Vagina (tissue), 2 donors: ENCODE measurements around the gene ATG5. TPM values are rescaled to one million over a fixed set of nuclear protein-coding genes. Genes with fewer than 3 reads are reported as not detected.

Source experiments
- DNase-seq, 2 donors: peaks; one replicate each; pipeline ENCODE4 v3.0.0-alpha.2; 2017; ENCODE audit errors: extremely low spot score in 2 of 2
- H3K27ac ChIP-seq: fragments of 200-600 bp; sonication (generic); one replicate; pipeline ENCODE4 v1.5.1; 2019
- H3K27me3 ChIP-seq: fragments of 200-600 bp; sonication (generic); one replicate; pipeline ENCODE4 v1.5.1; 2019
- H3K36me3 ChIP-seq, 2 donors: fragments of 200-600 bp; sonication (generic); one replicate each; pipeline ENCODE4 v1.5.1; 2017 to 2019
- H3K4me1 ChIP-seq: fragments of 200-600 bp; sonication (generic); one replicate; pipeline ENCODE4 v1.5.1; 2019
- H3K4me3 ChIP-seq, 2 donors: fragments of 200-600 bp; sonication (generic); 1 replicate in 1 of 2; 2 replicates in 1 of 2; pipeline ENCODE4 v1.5.1; 2016 to 2019
- H3K9me3 ChIP-seq: fragments of 200-600 bp; sonication (generic); one replicate; pipeline ENCODE4 v1.5.1; 2019
- POLR2A ChIP-seq, 2 donors: fragments of 450-650 bp; IDR thresholded peaks; one replicate each; pipeline ENCODE4 v1.6.1; 2017; ENCODE audit warnings: antibody characterized with exemption in 2 of 2, mild to moderate bottlenecking in 2 of 2, moderate library complexity in 2 of 2
- POLR2AphosphoS5 ChIP-seq, 2 donors: sonication (generic); formaldehyde crosslinking; IDR thresholded peaks; one replicate each; pipeline ENCODE4 v1.9.0; 2017; ENCODE audit warnings: antibody characterized with exemption in 2 of 2, mild to moderate bottlenecking in 2 of 2, low read depth in 1 of 2; ENCODE audit not compliant: insufficient read depth in 1 of 2
- intact Hi-C: fragments of 100-400 bp; cut with DNase I; formaldehyde crosslinking; loops from one replicate; pipeline ENCODE4 v1.15.1; 2023
- total RNA-seq: library from RNA; depleted of rRNA; stranded (reverse); fragments of >200 nt; gene quantifications from one replicate; pipeline ENCODE4 v1.2.3, GENCODE V29; 2016
- TF ChIP-seq, protein P1 (sequence below), 3 experiments: fragments of 450-650 bp in 2 of 3; fragments of 200-600 bp in 1 of 3; sonication (generic) in 1 of 3; IDR thresholded peaks; one replicate each; pipeline ENCODE4 v1.5.1; 2017 to 2019; ENCODE audit warnings: antibody characterized with exemption in 3 of 3, mild to moderate bottlenecking in 2 of 3, moderate library complexity in 2 of 3

The ATG5 gene
- total RNA-seq, 1 donor from 2014 or later: 37.1 TPM

DNA sequence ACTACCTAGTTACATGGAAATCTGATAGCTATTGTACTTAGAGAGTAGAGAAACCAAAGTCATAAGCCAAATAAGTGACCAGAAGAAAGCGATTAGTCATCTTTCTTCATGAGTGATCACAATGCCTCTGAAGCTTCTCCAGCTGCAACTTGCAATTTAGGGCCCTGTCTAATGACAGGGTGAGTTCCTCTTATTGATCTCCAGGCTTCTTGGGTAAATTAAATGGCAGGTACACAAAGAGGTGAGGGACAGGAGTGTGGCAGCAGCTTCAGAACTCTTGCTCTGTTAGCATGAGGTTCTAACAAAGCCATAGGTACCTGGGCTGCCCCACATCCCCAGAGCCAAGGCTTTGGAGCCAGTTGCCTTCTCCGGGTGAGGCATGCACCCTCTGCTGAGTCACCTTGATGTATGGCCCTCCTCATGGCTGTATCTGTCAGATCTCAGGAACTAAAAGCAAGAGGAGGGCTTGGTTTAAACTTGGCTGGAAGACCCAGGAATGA, 178.7 kb downstream of the ATG5 start:
- Histone ChIP-seq H3K4me1 (no peaks in the 10 kb centered on the region), H3K36me3 (no peaks in the 10 kb centered on the region), H3K27me3 (no peaks in the 10 kb centered on the region), H3K4me3 (no peak overlapping the region), H3K27ac (no peak overlapping the region), H3K9me3 (no peaks in the 10 kb centered on the region)
- no peak for DNase-seq
- intact Hi-C loops: no loop called here
- TF ChIP-seq POLR2AphosphoS5 (IDR thresholded peaks at IDR 0.05; ENCODE audit: insufficient read depth in 1 of 2, low read depth in 1 of 2) (no peak), POLR2A (IDR thresholded peaks at IDR 0.05) (no peak)
- TF ChIP-seq, protein P1, sequence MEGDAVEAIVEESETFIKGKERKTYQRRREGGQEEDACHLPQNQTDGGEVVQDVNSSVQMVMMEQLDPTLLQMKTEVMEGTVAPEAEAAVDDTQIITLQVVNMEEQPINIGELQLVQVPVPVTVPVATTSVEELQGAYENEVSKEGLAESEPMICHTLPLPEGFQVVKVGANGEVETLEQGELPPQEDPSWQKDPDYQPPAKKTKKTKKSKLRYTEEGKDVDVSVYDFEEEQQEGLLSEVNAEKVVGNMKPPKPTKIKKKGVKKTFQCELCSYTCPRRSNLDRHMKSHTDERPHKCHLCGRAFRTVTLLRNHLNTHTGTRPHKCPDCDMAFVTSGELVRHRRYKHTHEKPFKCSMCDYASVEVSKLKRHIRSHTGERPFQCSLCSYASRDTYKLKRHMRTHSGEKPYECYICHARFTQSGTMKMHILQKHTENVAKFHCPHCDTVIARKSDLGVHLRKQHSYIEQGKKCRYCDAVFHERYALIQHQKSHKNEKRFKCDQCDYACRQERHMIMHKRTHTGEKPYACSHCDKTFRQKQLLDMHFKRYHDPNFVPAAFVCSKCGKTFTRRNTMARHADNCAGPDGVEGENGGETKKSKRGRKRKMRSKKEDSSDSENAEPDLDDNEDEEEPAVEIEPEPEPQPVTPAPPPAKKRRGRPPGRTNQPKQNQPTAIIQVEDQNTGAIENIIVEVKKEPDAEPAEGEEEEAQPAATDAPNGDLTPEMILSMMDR (IDR thresholded peaks at IDR 0.05): no peak

DNA sequence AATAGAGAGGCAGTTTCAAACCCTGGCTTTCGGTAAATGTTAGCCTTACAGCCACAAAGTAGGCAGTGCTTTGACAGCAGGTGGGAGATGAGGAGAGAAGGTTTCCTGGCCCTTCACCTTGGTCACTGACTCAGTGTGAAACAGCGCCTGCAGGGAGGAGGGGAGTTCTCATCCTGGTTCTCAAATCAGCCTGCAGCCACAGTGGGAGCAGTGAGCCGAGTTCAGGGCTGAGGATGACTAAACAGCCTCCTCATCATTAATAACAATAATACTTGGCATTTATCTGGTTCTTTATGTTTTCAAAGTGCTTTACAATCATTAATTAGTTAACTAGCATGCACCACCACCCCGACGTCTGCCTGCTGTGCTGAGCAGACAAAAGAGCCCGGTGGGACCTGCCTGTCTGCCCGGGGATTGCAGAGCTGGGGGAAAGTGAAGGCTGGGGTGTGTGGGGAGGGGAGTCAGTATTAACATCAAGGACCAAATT, 179.8 kb downstream of the ATG5 start:
- no peak for DNase-seq
- TF ChIP-seq POLR2A (IDR thresholded peaks at IDR 0.05): no peak
- TF ChIP-seq, protein P1 (IDR thresholded peaks at IDR 0.05): no peak
- no peak for TF ChIP-seq POLR2AphosphoS5 (IDR thresholded peaks at IDR 0.05; ENCODE audit: insufficient read depth in 1 of 2, low read depth in 1 of 2)
- H3K27ac ChIP-seq: no peak overlapping the region

DNA sequence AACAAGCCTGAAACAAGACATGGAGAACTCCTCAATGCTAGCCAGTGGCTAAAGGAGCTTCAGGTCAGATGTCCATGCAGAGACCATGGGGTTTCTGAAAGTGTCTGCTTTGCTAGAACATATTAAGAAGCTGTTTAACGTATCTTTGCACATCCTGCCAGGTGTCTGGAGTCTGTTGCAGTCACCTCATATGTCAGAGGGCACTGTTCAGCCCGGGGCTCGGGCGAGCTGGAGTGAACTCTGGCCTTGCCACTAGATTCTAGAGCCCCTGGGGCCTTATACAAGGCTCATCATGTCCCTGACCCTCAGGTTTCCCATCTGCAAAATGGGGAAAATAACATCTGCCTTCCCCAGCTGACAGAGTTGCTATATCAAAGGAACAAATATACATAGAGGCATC, 180.4 kb downstream of the ATG5 start:
- Histone ChIP-seq H3K27ac (no peak overlapping the region), H3K27me3 (no peaks in the 10 kb centered on the region), H3K9me3 (no peaks in the 10 kb centered on the region), H3K36me3 (no peaks in the 10 kb centered on the region), H3K4me1 (no peaks in the 10 kb centered on the region), H3K4me3 (no peak overlapping the region)
- intact Hi-C loops: no loop called here
- DNase-seq: no peak
- TF ChIP-seq POLR2AphosphoS5 (IDR thresholded peaks at IDR 0.05; ENCODE audit: insufficient read depth in 1 of 2, low read depth in 1 of 2) (no peak), POLR2A (IDR thresholded peaks at IDR 0.05) (no peak)
- TF ChIP-seq, protein P1 (IDR thresholded peaks at IDR 0.05): no peak

More for the DNA sequence above, 179.8 kb downstream of the ATG5 start:
- H3K27me3 ChIP-seq: no peaks in the 10 kb centered on the region
- no peak overlapping the region for H3K4me3 ChIP-seq
- no peaks in the 10 kb centered on the region for H3K9me3 ChIP-seq
- H3K36me3 ChIP-seq: no peaks in the 10 kb centered on the region
- intact Hi-C loops: no loop called here
- no peaks in the 10 kb centered on the region for H3K4me1 ChIP-seq

DNA sequence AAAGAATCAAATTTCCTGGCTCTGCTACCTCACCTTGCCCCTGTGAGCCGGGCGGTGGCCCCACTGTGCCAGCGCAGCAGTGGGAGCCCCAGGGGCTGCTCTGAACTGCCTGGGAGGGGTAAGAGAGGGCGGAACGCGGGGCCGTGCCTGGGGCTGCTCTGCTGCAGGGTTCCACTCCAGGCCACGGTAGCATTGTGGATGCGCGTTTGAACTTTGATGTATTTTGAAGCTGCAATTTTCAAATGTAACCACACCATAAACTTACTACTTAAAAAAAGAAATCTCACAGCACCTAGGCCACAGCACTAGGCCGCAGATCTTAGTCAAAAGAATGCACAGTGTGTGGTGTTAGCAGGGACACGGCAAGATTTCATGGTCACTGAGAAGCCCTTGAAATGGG, 181.9 kb downstream of the ATG5 start:
- no peaks in the 10 kb centered on the region for H3K4me1 ChIP-seq
- DNase-seq: no peak
- no peak overlapping the region for H3K4me3 ChIP-seq
- no peak overlapping the region for H3K27ac ChIP-seq
- no peaks in the 10 kb centered on the region for H3K9me3 ChIP-seq
- intact Hi-C loops: no loop called here
- no peaks in the 10 kb centered on the region for H3K27me3 ChIP-seq
- no peaks in the 10 kb centered on the region for H3K36me3 ChIP-seq
- TF ChIP-seq POLR2AphosphoS5 (IDR thresholded peaks at IDR 0.05; ENCODE audit: insufficient read depth in 1 of 2, low read depth in 1 of 2) (no peak), POLR2A (IDR thresholded peaks at IDR 0.05) (no peak)
- TF ChIP-seq, protein P1 (IDR thresholded peaks at IDR 0.05): no peak

DNA sequence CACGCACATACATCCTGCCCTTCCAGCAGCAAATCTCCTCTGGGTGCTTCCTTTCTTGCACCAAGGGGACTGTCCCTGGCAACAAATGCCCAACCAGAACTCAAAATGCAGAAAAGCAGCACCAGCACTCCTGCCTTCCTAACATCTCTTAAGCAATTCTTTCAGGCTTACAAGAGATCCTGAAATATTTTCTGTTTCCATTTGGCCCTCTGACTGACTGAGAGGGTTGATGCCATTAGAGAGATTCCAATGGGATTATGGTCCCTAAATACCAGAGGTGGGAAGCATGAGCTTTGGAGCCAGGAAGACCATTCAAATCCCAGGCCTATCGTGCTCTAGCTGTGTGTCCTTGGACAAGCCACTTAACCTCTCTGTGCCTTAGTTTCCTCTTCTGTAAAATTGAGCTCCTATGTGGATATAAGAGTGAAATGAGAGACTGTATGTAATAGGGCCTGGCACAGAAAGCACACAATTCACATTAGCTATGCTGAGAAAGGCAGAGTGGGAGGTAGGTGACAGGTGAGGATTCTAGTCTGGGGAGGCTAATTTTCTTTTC, 182.6 kb downstream of the ATG5 start:
- H3K4me1 ChIP-seq: no peaks in the 10 kb centered on the region
- TF ChIP-seq, protein P1 (IDR thresholded peaks at IDR 0.05): no peak
- TF ChIP-seq POLR2AphosphoS5 (IDR thresholded peaks at IDR 0.05; ENCODE audit: insufficient read depth in 1 of 2, low read depth in 1 of 2) (no peak), POLR2A (IDR thresholded peaks at IDR 0.05) (no peak)
- no peaks in the 10 kb centered on the region for H3K27me3 ChIP-seq
- H3K36me3 ChIP-seq: no peaks in the 10 kb centered on the region
- intact Hi-C loops: no loop called here
- no peaks in the 10 kb centered on the region for H3K9me3 ChIP-seq
- no peak overlapping the region for H3K27ac ChIP-seq
- H3K4me3 ChIP-seq: no peak overlapping the region
- no peak for DNase-seq
